Measurements from ENCODE around the gene ALDH4A1. TPM values are rescaled to one million over a fixed set of nuclear protein-coding genes. Genes with fewer than 3 reads are reported as not detected.

The ALDH4A1 gene
- total and polyA plus RNA-seq, 2 experiments from 2014 or later: 11.3 to 33.8 TPM

- H3K79me2 ChIP-seq (replicated peaks; ENCODE audit: insufficient read depth): no peaks in the 10 kb centered on the region
- DNase-seq (ENCODE audit: low spot score) (no peak), ATAC-seq (no peak)
- H3K4me1 ChIP-seq (ENCODE audit: insufficient read depth): no peaks in the 10 kb centered on the region; the same call in 1 of the 2 replicates
- no peak for TF ChIP-seq ZNF462 (CRISPR knock-in tag; IDR thresholded peaks at IDR 0.05)
- TF ChIP-seq ZNF114 (CRISPR knock-in tag; IDR thresholded peaks at IDR 0.05): no peak
- no peak for TF ChIP-seq NANOG (IDR thresholded peaks at IDR 0.05; ENCODE audit: borderline replicate concordance)
- no peak for TF ChIP-seq JUNB (IDR thresholded peaks at IDR 0.05; ENCODE audit: unreplicated experiment)
- TF ChIP-seq EZH2 (IDR thresholded peaks at IDR 0.05; ENCODE audit: low read depth, unreplicated experiment): no peak
- TF ChIP-seq EZH2phosphoT487 (IDR thresholded peaks at IDR 0.05; ENCODE audit: unreplicated experiment): no peak
- H3K4me3 ChIP-seq: no peak overlapping the region
- H3K36me3 Mint-ChIP-seq (ENCODE audit: low read depth): peaks cover 2% of the 10 kb centered on the region; the same call in 1 of the 3 replicates
- H3F3A ChIP-seq (replicated peaks; ENCODE audit: low read depth): no peaks in the 10 kb centered on the region
- no peak overlapping the region for H3K27ac Mint-ChIP-seq
- H3K27ac ChIP-seq (ENCODE audit: low read depth): no peak overlapping the region
- no peak overlapping the region for H2AFZ ChIP-seq
- no peak overlapping the region for H3K4me2 ChIP-seq
- H3K36me3 ChIP-seq (ENCODE audit: insufficient read depth): no peaks in the 10 kb centered on the region
- H3K9me2 ChIP-seq (ENCODE audit: insufficient read depth): no peaks in the 10 kb centered on the region
- H3K27me3 Mint-ChIP-seq (ENCODE audit: insufficient read depth, low read depth, poor library complexity): peaks cover 9% of the 10 kb centered on the region
- no peaks in the 10 kb centered on the region; the same call in 1 of the 2 replicates for H4K20me1 ChIP-seq (replicated peaks; ENCODE audit: insufficient read depth)
- H3K4me3 Mint-ChIP-seq: no peak overlapping the region
- peaks cover 3% of the 10 kb centered on the region; the same call in 2 of the 3 replicates for H3K9me3 Mint-ChIP-seq
- no peaks in the 10 kb centered on the region for H3K27me3 ChIP-seq (ENCODE audit: insufficient read depth)
- H3K4me1 Mint-ChIP-seq: peaks cover 26% of the 10 kb centered on the region
Observed at GRCh38 chr1:18925279-18925678, 22.9 kb upstream of the ALDH4A1 start.

DNA sequence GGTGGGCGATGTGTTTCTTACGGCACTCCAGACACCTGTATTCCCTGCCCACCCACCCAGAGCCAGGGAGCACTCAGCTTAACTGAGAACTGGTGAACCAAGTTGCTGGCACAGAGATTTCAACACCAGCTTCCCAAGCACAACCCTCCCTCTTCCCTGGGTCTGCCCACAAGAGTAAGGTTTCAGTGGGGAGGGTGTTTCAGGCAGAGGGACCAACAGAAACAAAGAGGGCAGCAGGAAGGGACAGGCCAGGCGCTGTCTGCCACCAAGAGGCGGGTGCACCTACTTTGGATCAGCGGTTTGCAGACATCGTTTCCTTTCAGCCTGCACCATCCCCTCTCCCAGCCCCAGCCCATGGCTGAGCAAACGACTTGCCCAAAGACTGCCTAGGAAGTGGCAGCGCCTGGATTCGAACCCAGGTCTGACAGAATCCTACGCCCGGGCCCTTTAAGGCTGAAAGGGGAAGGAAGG is 21.9 kb upstream of the ALDH4A1 start:
- no peaks in the 10 kb centered on the region for H3K79me2 ChIP-seq (replicated peaks; ENCODE audit: insufficient read depth)
- TF ChIP-seq EZH2 (IDR thresholded peaks at IDR 0.05; ENCODE audit: low read depth, unreplicated experiment): no peak
- TF ChIP-seq, protein P1, sequence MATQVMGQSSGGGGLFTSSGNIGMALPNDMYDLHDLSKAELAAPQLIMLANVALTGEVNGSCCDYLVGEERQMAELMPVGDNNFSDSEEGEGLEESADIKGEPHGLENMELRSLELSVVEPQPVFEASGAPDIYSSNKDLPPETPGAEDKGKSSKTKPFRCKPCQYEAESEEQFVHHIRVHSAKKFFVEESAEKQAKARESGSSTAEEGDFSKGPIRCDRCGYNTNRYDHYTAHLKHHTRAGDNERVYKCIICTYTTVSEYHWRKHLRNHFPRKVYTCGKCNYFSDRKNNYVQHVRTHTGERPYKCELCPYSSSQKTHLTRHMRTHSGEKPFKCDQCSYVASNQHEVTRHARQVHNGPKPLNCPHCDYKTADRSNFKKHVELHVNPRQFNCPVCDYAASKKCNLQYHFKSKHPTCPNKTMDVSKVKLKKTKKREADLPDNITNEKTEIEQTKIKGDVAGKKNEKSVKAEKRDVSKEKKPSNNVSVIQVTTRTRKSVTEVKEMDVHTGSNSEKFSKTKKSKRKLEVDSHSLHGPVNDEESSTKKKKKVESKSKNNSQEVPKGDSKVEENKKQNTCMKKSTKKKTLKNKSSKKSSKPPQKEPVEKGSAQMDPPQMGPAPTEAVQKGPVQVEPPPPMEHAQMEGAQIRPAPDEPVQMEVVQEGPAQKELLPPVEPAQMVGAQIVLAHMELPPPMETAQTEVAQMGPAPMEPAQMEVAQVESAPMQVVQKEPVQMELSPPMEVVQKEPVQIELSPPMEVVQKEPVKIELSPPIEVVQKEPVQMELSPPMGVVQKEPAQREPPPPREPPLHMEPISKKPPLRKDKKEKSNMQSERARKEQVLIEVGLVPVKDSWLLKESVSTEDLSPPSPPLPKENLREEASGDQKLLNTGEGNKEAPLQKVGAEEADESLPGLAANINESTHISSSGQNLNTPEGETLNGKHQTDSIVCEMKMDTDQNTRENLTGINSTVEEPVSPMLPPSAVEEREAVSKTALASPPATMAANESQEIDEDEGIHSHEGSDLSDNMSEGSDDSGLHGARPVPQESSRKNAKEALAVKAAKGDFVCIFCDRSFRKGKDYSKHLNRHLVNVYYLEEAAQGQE (IDR thresholded peaks at IDR 0.05; ENCODE audit: unreplicated experiment): no peak

More for the DNA sequence above, 21.9 kb upstream of the ALDH4A1 start:
- Histone ChIP-seq H4K20me1 (replicated peaks; ENCODE audit: insufficient read depth) (no peaks in the 10 kb centered on the region; the same call in 1 of the 2 replicates), H3K4me1 (ENCODE audit: insufficient read depth) (no peaks in the 10 kb centered on the region; the same call in 1 of the 2 replicates), H3K36me3 (ENCODE audit: insufficient read depth) (no peaks in the 10 kb centered on the region), H3K9me2 (ENCODE audit: insufficient read depth) (no peaks in the 10 kb centered on the region), H3K4me2 (no peak overlapping the region), H3K27me3 (ENCODE audit: insufficient read depth) (no peaks in the 10 kb centered on the region), H3F3A (replicated peaks; ENCODE audit: low read depth) (no peaks in the 10 kb centered on the region), H3K4me3 (no peak overlapping the region), H3K27ac (ENCODE audit: low read depth) (no peak overlapping the region), H2AFZ (no peak overlapping the region)
- H3K4me3 Mint-ChIP-seq: no peak overlapping the region
- H3K4me1 Mint-ChIP-seq: peaks cover 23% of the 10 kb centered on the region
- DNase-seq (ENCODE audit: low spot score) (no peak), ATAC-seq (no peak)
- no peak overlapping the region for H3K27ac Mint-ChIP-seq
- peaks cover 2% of the 10 kb centered on the region; the same call in 1 of the 3 replicates for H3K36me3 Mint-ChIP-seq (ENCODE audit: low read depth)
- H3K9me3 Mint-ChIP-seq: peaks cover 3% of the 10 kb centered on the region; the same call in 2 of the 3 replicates
- H3K27me3 Mint-ChIP-seq (ENCODE audit: insufficient read depth, low read depth, poor library complexity): peaks cover 6% of the 10 kb centered on the region
